ENCODE results near the gene CDC25B.

Gene CDC25B

DNA sequence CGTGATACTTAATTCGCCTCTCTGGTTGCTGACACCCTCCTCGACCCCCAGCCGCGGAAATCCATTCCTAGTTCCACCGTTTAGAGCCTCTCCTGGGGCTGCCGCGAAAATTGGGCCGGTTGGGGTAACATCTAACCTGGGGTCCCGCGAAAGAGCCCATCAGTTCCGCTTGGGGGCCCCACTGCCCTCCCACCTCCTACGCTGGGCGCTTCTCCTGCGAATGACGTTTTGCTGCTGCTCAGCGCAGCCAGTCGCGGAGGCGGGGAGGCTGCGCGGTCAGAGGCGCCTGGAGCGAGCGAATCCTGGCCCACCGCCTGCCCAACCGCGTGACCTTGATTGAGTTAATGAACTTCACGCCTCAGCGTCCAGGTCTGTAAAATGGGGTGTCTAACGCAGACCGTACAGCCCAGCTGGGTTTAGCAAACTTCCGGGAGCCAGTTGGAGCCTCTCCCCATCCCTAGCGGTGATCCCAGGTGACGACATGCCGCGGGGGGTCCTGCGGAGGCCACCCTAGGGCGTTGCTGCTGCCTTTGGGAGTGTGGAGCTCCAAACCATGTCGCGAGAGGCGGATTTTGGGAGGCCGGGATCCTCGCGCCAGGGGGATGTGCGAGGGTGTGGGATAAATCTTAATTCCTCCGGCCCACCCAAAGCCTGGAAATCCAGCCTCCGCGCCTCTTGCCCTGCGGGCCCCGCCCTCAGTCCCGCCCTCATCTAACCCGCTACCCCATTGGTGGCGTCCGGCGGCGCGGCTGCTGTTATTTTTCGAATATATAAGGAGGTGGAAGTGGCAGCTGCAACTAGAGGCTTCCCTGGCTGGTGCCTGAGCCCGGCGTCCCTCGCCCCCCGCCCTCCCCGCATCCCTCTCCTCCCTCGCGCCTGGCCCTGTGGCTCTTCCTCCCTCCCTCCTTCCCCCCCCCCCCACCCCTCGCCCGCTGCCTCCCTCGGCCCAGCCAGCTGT lies at the start of gene CDC25B:
TSS of gene CDC25B (plus strand) at position 800 of the 958 bp plus-strand sequence. CDS start 222 bp downstream, outside the sequence.
- DNase-seq (ENCODE audit: low spot score), result peak; percentile 93
- TF ChIP-seq, protein P1, sequence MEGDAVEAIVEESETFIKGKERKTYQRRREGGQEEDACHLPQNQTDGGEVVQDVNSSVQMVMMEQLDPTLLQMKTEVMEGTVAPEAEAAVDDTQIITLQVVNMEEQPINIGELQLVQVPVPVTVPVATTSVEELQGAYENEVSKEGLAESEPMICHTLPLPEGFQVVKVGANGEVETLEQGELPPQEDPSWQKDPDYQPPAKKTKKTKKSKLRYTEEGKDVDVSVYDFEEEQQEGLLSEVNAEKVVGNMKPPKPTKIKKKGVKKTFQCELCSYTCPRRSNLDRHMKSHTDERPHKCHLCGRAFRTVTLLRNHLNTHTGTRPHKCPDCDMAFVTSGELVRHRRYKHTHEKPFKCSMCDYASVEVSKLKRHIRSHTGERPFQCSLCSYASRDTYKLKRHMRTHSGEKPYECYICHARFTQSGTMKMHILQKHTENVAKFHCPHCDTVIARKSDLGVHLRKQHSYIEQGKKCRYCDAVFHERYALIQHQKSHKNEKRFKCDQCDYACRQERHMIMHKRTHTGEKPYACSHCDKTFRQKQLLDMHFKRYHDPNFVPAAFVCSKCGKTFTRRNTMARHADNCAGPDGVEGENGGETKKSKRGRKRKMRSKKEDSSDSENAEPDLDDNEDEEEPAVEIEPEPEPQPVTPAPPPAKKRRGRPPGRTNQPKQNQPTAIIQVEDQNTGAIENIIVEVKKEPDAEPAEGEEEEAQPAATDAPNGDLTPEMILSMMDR (IDR thresholded peaks at IDR 0.05; ENCODE audit: extremely low read depth, missing control alignments), result peak; percentile 7

DNA sequence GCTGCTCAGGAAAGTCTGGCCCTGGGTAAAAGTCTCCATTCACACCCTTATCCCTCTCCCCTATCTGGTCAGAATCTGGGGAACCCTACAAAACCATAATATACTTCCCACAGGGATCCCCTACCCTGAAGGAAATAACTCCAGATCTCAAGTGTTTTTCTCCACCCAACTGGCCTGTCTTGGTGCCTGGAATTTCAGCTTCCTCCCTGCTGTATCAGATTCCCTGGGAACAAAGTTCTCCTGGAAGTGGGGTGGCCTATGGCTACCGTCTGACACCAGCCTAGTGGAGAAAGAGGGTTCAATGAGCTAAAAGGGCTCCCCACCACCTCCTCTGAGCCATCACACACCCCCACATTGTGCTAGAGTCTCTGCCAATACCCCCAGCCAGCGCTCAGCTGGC lies 48.6 kb upstream of the CDC25B start:
- no peak for DNase-seq (ENCODE audit: low spot score)
- TF ChIP-seq, protein P1 (IDR thresholded peaks at IDR 0.05; ENCODE audit: extremely low read depth, missing control alignments), result no peak

DNA sequence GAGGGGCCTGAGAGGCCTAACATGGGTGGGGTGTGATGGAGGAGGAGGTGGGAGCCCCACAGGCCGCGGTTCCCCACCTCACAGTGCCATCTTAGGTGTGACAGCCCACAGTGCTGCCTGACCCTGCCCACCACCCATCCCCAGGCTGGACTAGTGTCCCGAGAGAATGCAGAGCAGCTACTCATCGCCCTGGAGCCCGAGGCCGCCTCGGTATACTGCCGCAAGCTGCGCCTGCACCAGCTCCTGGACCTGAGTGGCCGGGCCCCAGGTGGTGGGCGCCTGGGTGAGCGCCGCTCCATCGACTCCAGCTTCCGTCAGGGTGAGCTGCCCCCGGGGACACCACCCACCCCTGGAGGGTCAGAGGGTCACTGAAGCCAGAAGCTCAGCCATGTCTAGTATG lies 48.0 kb upstream of the CDC25B start:
- DNase-seq (ENCODE audit: low spot score), result no peak
- TF ChIP-seq, protein P1 (IDR thresholded peaks at IDR 0.05; ENCODE audit: extremely low read depth, missing control alignments), result no peak

DNA sequence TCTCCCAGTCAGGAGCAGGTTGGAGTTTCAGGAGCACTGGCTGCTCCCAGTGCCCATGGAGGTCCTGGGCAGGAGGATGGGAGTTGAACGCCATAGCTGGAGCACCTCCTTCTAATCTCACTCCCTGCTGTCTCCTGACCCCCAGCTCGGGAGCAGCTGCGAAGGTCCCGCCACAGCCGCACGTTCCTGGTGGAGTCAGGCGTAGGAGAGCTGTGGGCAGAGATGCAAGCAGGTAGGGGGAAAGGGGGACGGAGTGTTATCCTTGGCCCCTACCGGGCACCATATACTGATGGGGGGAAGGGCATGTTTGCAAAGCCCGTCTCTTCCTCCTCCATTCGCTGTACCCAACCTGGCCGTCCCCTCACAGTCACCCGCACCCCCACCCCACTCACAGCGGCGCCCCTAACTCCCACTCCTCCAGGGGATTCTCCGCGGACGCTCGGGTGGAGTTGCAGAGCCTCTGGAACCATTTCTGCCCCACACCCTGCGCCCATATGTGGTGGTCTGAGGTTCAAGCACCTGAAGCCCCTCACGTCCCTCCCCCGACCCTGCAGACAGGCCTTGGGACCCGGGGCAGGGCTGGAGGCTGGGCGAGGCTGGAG lies 46.9 kb upstream of the CDC25B start:
- no peak for DNase-seq (ENCODE audit: low spot score)
- TF ChIP-seq, protein P1 (IDR thresholded peaks at IDR 0.05; ENCODE audit: extremely low read depth, missing control alignments), result no peak

DNA sequence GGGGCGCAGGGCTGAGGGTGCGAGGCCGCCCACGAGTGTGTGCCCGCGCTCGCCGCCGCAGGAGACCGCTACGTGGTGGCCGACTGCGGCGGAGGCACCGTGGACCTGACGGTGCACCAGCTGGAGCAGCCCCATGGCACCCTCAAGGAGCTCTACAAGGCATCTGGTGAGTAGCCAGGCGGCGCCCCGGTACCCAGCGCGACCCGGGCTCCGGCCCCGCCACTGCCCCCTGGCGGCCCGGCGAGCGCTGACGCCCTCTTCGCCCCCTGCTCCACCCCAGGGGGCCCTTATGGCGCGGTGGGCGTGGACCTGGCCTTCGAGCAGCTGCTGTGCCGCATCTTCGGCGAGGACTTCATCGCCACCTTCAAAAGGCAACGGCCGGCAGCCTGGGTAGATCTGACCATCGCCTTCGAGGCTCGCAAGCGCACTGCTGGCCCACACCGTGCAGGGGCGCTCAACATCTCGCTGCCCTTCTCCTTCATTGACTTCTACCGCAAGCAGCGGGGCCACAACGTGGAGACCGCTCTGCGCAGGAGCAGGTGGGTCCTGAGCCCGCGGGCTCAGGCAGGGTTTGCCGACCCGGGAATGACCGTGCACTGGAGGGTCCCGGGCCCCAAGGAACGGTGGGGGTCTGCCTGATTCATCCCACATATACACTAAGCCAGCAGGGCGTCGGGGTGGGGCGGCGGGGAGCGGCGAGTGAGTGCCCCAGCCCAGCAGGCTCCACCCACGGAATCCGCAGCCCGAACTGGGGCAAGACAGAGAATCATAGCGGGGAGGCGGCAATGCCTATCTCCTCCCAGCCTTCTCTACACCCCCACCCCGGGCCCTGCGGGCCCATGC lies 46.2 kb upstream of the CDC25B start:
- DNase-seq (ENCODE audit: low spot score), result peak; percentile 83
- TF ChIP-seq, protein P1 (IDR thresholded peaks at IDR 0.05; ENCODE audit: extremely low read depth, missing control alignments), result peak; percentile 20

DNA sequence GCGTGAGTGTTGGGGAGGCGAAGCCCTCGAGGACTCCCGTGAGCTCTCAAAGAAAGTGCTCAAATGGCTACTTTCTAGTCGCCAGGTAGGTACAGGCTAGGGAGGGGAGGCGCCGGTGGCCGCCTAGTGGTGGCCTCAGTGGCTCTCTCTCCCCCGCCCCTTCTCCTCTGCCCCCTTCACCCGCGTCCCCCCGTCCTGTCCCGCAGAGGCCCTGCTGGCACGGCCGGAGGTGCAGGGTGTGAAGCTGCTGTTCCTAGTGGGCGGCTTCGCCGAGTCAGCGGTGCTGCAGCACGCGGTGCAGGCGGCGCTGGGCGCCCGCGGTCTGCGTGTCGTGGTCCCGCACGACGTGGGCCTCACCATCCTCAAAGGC lies 44.8 kb upstream of the CDC25B start:
- TF ChIP-seq, protein P1 (IDR thresholded peaks at IDR 0.05; ENCODE audit: extremely low read depth, missing control alignments), result no peak
- DNase-seq (ENCODE audit: low spot score), result no peak
